ENCODE data around the gene DEPDC5. TPM values are rescaled to one million over a fixed set of nuclear protein-coding genes. Genes with fewer than 3 reads are reported as not detected.
"Not testable (repeated sequence)": the region's sequence is repeated elsewhere in the genome, so short reads cannot be mapped to it uniquely, and the experiment has no call there.

Gene DEPDC5
- total and polyA plus RNA-seq, 5 donors, result 6.9 to 15.3 (median 12.6) TPM

- no peaks in the 10 kb centered on the region for H3K27me3 ChIP-seq (ENCODE audit: control insufficient read depth, insufficient read depth)
- no peak for DNase-seq
- ATAC-seq, result no peak
- peaks cover 2% of the 10 kb centered on the region for H3K4me1 ChIP-seq (ENCODE audit: control insufficient read depth, insufficient read depth, low read length)
- H3K4me3 ChIP-seq (ENCODE audit: low read length), result peak overlapping the region; percentile 79
- intact Hi-C loops (cut with DNase I), result loop anchor here in 1 of 4 donors (10.0 kb wide), 1 partner anchor 84 kb away; the partner anchor contains the start of gene PISD
- 17% methylated on average over 2 of the region's 2 CpGs for WGBS
- no peaks in the 10 kb centered on the region for H3K9me3 ChIP-seq (ENCODE audit: control insufficient read depth, low read length)
- H3K27ac ChIP-seq (ENCODE audit: low read length), result no peak overlapping the region
These were observed 5.3 kb upstream of the DEPDC5 start for GRCh38 chr22:31748490-31748889.

DNA sequence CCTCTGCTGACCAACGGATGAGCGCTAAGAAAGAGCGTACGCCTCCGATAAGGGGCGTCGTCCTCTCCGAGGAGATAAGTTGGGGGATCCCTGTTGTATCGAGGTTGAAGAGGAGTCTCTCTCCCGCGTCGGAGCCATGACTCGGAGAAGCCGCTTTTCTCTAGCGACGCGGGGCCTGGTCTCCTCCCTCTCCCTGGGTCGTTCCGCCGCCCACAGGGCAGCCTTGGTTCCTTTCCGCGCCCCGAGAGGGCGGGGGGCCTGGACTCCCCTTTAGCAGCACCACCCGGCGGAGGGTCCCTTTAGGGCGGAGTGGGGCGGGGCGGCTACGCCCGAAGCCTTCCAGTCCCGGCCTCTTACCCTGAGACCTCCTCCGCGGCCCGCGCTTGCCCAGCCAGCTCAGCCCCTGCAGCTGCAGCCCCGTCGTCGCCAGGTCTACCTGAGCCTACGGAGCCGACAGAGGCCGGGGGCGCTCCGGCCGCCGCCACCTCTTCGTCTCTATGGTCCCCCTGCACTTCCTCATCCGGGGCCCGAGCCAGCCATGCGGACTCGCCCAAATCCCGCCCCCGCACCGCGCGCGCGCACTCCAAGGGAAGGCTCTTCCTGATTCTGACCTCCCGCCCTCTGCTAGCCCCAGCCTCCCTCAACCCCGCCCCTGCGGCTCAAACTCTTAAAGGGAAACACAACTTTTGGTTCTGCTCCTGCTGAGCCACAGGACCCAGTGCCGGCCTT lies 4.0 kb upstream of the DEPDC5 start, which contains the start of gene PRR14L:
PRR14L (minus strand) TSS at position 497 of the 729 bp plus-strand sequence. CDS start 11,272 bp downstream, outside the sequence.
- no peaks in the 10 kb centered on the region for H3K9me3 ChIP-seq (ENCODE audit: control insufficient read depth, low read length)
- peaks cover 7% of the 10 kb centered on the region for H3K4me1 ChIP-seq (ENCODE audit: control insufficient read depth, insufficient read depth, low read length)
- no peaks in the 10 kb centered on the region for H3K27me3 ChIP-seq (ENCODE audit: control insufficient read depth, insufficient read depth)
- peak within 1 kb of the TSS; percentile 68 for H3K27ac ChIP-seq (ENCODE audit: low read length)
- intact Hi-C loops (cut with DNase I), result loop anchor here in 1 of 4 donors (10.0 kb wide), 1 partner anchor 85 kb away; the partner anchor contains the start of gene PISD
- under 1% methylated on average over 62 of the region's 62 CpGs for whole genome bisulfite sequencing
- DNase-seq (peak; percentile 98 to 99 (median 99)), ATAC-seq (peak; percentile 93 to 94)
- H3K4me3 ChIP-seq (ENCODE audit: low read length), result peak within 1 kb of the TSS; percentile 79

- DNase-seq (no peak), ATAC-seq (no peak)
- Histone ChIP-seq H3K27me3 (ENCODE audit: control insufficient read depth, insufficient read depth) (no peaks in the 10 kb centered on the region), H3K9me3 (ENCODE audit: control insufficient read depth, low read length) (no peaks in the 10 kb centered on the region), H3K27ac (ENCODE audit: low read length) (peak overlapping the region; percentile 20), H3K4me3 (ENCODE audit: low read length) (no peak overlapping the region), H3K4me1 (ENCODE audit: control insufficient read depth, insufficient read depth, low read length) (peaks cover 7% of the 10 kb centered on the region)
- intact Hi-C loops (cut with DNase I), result no loop called here
- WGBS, result 63% methylated on average over 16 of the region's 16 CpGs
These were observed 3.2 kb upstream of the DEPDC5 start for GRCh38 chr22:31750365-31751284.

- 68% methylated on average over 7 of the region's 7 CpGs for WGBS
- intact Hi-C loops (cut with DNase I), result no loop called here
These were observed 1.5 kb upstream of the DEPDC5 start for GRCh38 chr22:31752096-31752847.

GRCh38 chr22:31753005-31753633 lies 700 bp upstream of the DEPDC5 start:
- H3K27me3 ChIP-seq (ENCODE audit: control insufficient read depth, insufficient read depth), result no peaks in the 10 kb centered on the region
- peaks cover 7% of the 10 kb centered on the region for H3K4me1 ChIP-seq (ENCODE audit: control insufficient read depth, insufficient read depth, low read length)
- no peaks in the 10 kb centered on the region for H3K9me3 ChIP-seq (ENCODE audit: control insufficient read depth, low read length)
- 3% methylated on average over 20 of the region's 20 CpGs for WGBS
- DNase-seq, result peak; percentile 52 to 77 (median 77)
- intact Hi-C loops (cut with DNase I), result no loop called here
- peak overlapping the region; percentile 77 for H3K4me3 ChIP-seq (ENCODE audit: low read length)
- peak; percentile 1 to 9 for ATAC-seq
- peak overlapping the region; percentile 99 for H3K27ac ChIP-seq (ENCODE audit: low read length)

More at GRCh38 chr22:31752096-31752847, 1.5 kb upstream of the DEPDC5 start:
- Histone ChIP-seq H3K4me1 (ENCODE audit: control insufficient read depth, insufficient read depth, low read length) (peaks cover 7% of the 10 kb centered on the region), H3K27ac (ENCODE audit: low read length) (peak overlapping the region; percentile 99), H3K4me3 (ENCODE audit: low read length) (no peak overlapping the region), H3K27me3 (ENCODE audit: control insufficient read depth, insufficient read depth) (no peaks in the 10 kb centered on the region), H3K9me3 (ENCODE audit: control insufficient read depth, low read length) (no peaks in the 10 kb centered on the region)
- no peak for DNase-seq
- no peak for ATAC-seq

DNA sequence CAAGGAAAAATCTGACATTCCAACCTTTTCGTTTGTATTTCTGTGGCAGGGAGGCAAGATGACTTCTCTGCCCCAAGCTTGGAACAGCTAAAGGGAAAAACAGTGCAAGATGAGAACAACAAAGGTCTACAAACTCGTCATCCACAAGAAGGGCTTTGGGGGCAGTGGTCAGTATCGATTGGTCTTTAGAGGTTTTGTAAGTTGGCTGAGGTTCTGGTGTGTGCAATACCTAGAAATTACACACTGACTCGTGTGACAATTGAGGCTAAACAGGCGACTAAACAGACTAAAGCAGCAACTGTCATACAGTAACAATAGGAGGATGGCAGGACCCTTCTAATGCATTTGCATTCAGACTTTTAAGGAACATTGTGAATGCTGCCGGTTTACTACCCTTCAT lies 994 bp downstream of the DEPDC5 start:
- intact Hi-C loops (cut with DNase I), result no loop called here
- Histone ChIP-seq H3K9me3 (ENCODE audit: control insufficient read depth, low read length) (no peaks in the 10 kb centered on the region), H3K27ac (ENCODE audit: low read length) (peak overlapping the region; percentile 38), H3K4me3 (ENCODE audit: low read length) (peak overlapping the region; percentile 92), H3K27me3 (ENCODE audit: control insufficient read depth, insufficient read depth) (no peaks in the 10 kb centered on the region), H3K4me1 (ENCODE audit: control insufficient read depth, insufficient read depth, low read length) (peaks cover 7% of the 10 kb centered on the region)
- 28% methylated on average over 6 of the region's 6 CpGs for WGBS
- no peak for ATAC-seq
- DNase-seq, result no peak

DNA sequence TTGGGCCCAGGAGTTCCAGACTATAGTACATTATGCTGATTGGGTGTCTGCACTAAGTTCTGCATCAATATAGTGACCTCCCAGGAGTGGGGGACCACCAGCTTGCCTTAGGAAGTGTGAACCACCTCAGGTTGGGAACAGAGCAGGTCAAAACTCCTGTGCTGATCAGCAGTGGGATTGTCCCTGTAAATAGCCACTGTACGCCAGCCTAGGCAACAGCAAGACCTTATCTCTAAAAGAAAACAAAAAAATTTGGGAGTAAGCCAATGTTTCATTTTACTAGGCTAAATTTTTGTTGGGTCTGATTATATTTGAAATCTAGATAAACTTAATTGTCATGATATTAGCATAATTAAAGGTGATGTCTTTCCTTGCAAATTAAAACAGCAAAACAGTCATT lies 3.4 kb downstream of the DEPDC5 start:
- no peak overlapping the region for H3K27ac ChIP-seq (ENCODE audit: low read length)
- no peaks in the 10 kb centered on the region for H3K27me3 ChIP-seq (ENCODE audit: control insufficient read depth, insufficient read depth)
- 28% methylated on average over 1 of the region's 1 CpG for WGBS
- no peak overlapping the region for H3K4me3 ChIP-seq (ENCODE audit: low read length)
- intact Hi-C loops (cut with DNase I), result no loop called here
- ATAC-seq (no peak), DNase-seq (no peak)
- H3K4me1 ChIP-seq (ENCODE audit: control insufficient read depth, insufficient read depth, low read length), result peaks cover 7% of the 10 kb centered on the region
- no peaks in the 10 kb centered on the region for H3K9me3 ChIP-seq (ENCODE audit: control insufficient read depth, low read length)

- 89% methylated on average over 5 of the region's 5 CpGs for WGBS
- H3K4me1 ChIP-seq (ENCODE audit: control insufficient read depth, insufficient read depth, low read length); DNase-seq; H3K9me3 ChIP-seq (ENCODE audit: control insufficient read depth, low read length); H3K27me3 ChIP-seq (ENCODE audit: control insufficient read depth, insufficient read depth); H3K27ac ChIP-seq (ENCODE audit: low read length); ATAC-seq; intact Hi-C loops (cut with DNase I); H3K4me3 ChIP-seq (ENCODE audit: low read length): not testable (repeated sequence)
These were observed 5.0 kb downstream of the DEPDC5 start for GRCh38 chr22:31758860-31759259.

DNA sequence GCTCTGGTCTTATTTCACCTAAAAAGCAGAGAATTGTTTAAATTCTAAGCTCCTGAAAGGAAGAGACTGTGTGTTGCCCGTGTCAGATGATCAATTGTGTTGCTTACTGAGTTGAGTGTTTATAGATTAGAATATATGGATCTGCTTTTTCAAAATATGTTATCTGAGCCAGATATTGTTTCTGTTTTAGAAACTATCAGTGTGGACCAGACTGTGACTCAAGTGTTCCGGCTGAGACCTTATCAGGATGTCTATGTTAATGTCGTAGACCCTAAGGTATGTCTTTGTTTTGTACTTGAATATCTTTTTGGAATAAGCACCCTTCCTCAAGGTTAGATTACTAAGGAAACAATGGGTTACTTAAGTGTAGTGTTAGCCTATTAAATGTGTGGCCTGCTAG lies 11.0 kb downstream of the DEPDC5 start:
- ATAC-seq, result no peak
- Histone ChIP-seq H3K27me3 (ENCODE audit: control insufficient read depth, insufficient read depth) (no peaks in the 10 kb centered on the region), H3K27ac (ENCODE audit: low read length) (no peak overlapping the region), H3K4me1 (ENCODE audit: control insufficient read depth, insufficient read depth, low read length) (no peaks in the 10 kb centered on the region), H3K9me3 (ENCODE audit: control insufficient read depth, low read length) (no peaks in the 10 kb centered on the region), H3K4me3 (ENCODE audit: low read length) (no peak overlapping the region)
- intact Hi-C loops (cut with DNase I), result no loop called here
- WGBS, result 97% methylated on average over 3 of the region's 3 CpGs
- DNase-seq, result no peak

GRCh38 chr22:31768422-31769059 lies 14.7 kb downstream of the DEPDC5 start:
- no peak for ATAC-seq
- no peaks in the 10 kb centered on the region for H3K27me3 ChIP-seq (ENCODE audit: control insufficient read depth, insufficient read depth)
- no peak for DNase-seq
- no peaks in the 10 kb centered on the region for H3K9me3 ChIP-seq (ENCODE audit: control insufficient read depth, low read length)
- 96% methylated on average over 4 of the region's 4 CpGs for WGBS
- H3K4me1 ChIP-seq (ENCODE audit: control insufficient read depth, insufficient read depth, low read length), result no peaks in the 10 kb centered on the region
- intact Hi-C loops (cut with DNase I), result no loop called here
- no peak overlapping the region for H3K4me3 ChIP-seq (ENCODE audit: low read length)
- no peak overlapping the region for H3K27ac ChIP-seq (ENCODE audit: low read length)

All from right cardiac atrium (tissue), 5 donors.